KMS-11 (cell line): ENCODE measurements around the gene DENND1A.

Source experiments
- H2AFZ ChIP-seq: fragments of 200-600 bp; sonication (generic); 2 replicates; pipeline ENCODE4 v1.6.1; 2016; ENCODE audit warnings: antibody characterized with exemption, mixed run types, low read depth
- H3K27ac ChIP-seq: fragments of 200-600 bp; sonication (generic); 2 replicates; pipeline ENCODE4 v1.6.1; 2016; ENCODE audit warnings: mild to moderate bottlenecking, mixed run types
- H3K27me3 ChIP-seq: fragments of 200-600 bp; sonication (generic); 2 replicates; pipeline ENCODE4 v1.6.1; 2017; ENCODE audit warnings: mild to moderate bottlenecking, low read depth, mixed run types, moderate library complexity; ENCODE audit not compliant: insufficient read depth
- H3K36me3 ChIP-seq: fragments of 200-600 bp; sonication (generic); 2 replicates; pipeline ENCODE4 v1.6.1; 2017; ENCODE audit warnings: mild to moderate bottlenecking, mixed run types; ENCODE audit not compliant: insufficient read depth
- H3K4me1 ChIP-seq: fragments of 200-600 bp; sonication (generic); 2 replicates; pipeline ENCODE4 v1.6.1; 2016; ENCODE audit warnings: mild to moderate bottlenecking, low read depth, mixed run types; ENCODE audit not compliant: poor library complexity, severe bottlenecking
- H3K4me2 ChIP-seq: fragments of 200-600 bp; sonication (generic); 2 replicates; pipeline ENCODE4 v1.7.0; 2016; ENCODE audit warnings: mild to moderate bottlenecking, mixed run types
- H3K4me3 ChIP-seq: fragments of 200-600 bp; sonication (generic); IDR thresholded peaks from 2 replicates; pipeline ENCODE4 v1.6.1; 2017; ENCODE audit warnings: low read depth, low read length, mixed read lengths; ENCODE audit not compliant: insufficient read depth
- H3K79me2 ChIP-seq: fragments of 200-600 bp; sonication (generic); 2 replicates; pipeline ENCODE4 v1.6.1; 2016; ENCODE audit warnings: low read depth, mixed run types; ENCODE audit not compliant: insufficient read depth
- H3K9ac ChIP-seq: fragments of 200-600 bp; sonication (generic); 2 replicates; pipeline ENCODE4 v1.6.1; 2016; ENCODE audit warnings: mild to moderate bottlenecking, mixed run types
- H4K20me1 ChIP-seq: fragments of 200-600 bp; sonication (generic); 2 replicates; pipeline ENCODE4 v1.6.1; 2016; ENCODE audit warnings: mild to moderate bottlenecking, mixed run types; ENCODE audit not compliant: insufficient read depth
- CTCF ChIP-seq: fragments of 200-600 bp; sonication (generic); conservative IDR thresholded peaks from 2 replicates; pipeline ENCODE4 v1.6.1; 2017; ENCODE audit warnings: low read depth, mild to moderate bottlenecking, antibody characterized with exemption, low read length, moderate library complexity, mixed read lengths

Gene DENND1A

GRCh38 chr9:123757960-123758359, 172.0 kb downstream of the DENND1A start:
- Histone ChIP-seq H3K27ac (no peak overlapping the region), H3K36me3 (no peaks in the 10 kb centered on the region), H4K20me1 (no peaks in the 10 kb centered on the region), H3K4me3 (no peak overlapping the region), H3K79me2 (no peaks in the 10 kb centered on the region), H3K4me1 (no peaks in the 10 kb centered on the region), H3K27me3 (no peaks in the 10 kb centered on the region), H3K9ac (no peak overlapping the region), H3K4me2 (no peak overlapping the region), H2AFZ (no peak overlapping the region)
- TF ChIP-seq CTCF = no peak

DNA sequence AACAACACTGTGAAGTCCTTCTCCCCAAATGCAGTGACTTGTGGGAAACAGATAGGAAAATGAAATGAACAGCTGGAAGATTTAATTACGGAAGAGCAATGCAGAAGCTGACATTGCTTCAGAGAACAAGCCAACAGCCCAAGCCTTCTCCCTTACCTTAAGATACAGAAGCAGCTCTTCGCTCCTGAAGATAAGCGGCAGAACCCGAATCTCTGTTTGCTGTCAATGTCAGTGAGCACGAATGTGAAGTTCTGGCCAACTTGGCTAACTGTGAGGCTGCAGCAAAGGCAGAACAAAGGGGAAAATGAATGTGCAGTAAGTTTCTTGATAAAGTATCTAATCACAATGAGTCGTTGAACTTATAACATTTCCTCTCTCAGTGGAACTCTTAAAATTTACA, 172.4 kb downstream of the DENND1A start:
- Histone ChIP-seq H2AFZ (no peak overlapping the region), H3K4me1 (no peaks in the 10 kb centered on the region), H3K27me3 (no peaks in the 10 kb centered on the region), H3K4me3 (no peak overlapping the region), H3K27ac (no peak overlapping the region), H3K4me2 (no peak overlapping the region), H4K20me1 (no peaks in the 10 kb centered on the region), H3K36me3 (no peaks in the 10 kb centered on the region), H3K79me2 (no peaks in the 10 kb centered on the region), H3K9ac (no peak overlapping the region)
- no peak for TF ChIP-seq CTCF

DNA sequence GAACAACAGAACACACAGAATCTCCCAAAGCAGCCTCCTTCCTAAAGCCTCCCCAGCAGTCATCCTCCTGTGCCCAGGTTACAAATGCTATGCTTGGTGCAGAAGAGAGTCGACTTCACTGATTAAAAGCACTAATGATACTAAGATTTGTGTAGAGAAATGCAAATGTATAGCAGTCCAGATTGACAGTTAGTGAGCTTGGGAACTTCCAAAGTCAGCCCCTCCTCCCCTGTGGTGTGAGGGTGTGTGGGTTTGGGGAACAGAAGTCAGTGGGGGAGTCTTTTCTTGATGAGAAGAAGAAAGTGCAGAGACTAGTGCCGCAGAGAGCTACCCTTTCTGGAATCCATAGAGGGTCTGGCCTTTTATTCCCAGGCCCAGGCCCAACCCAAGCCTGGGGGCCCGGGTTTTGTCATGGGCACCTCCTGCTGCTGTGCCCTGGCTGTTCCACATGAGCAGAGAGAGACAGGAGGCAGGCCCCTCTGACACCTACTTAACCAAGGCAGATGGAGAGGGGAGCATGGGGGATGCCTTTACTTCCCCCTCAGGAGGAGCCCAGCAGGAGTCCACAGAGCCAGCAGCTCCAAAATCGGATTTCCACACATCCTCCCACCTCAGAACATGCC, 173.3 kb downstream of the DENND1A start:
- H3K79me2 ChIP-seq = no peaks in the 10 kb centered on the region
- no peaks in the 10 kb centered on the region for H4K20me1 ChIP-seq
- TF ChIP-seq CTCF = no peak
- H3K27ac ChIP-seq = no peak overlapping the region
- H3K9ac ChIP-seq = no peak overlapping the region
- no peak overlapping the region for H2AFZ ChIP-seq
- H3K27me3 ChIP-seq = no peaks in the 10 kb centered on the region
- H3K4me2 ChIP-seq = no peak overlapping the region
- H3K36me3 ChIP-seq = no peaks in the 10 kb centered on the region
- H3K4me3 ChIP-seq = no peak overlapping the region
- no peaks in the 10 kb centered on the region for H3K4me1 ChIP-seq

DNA sequence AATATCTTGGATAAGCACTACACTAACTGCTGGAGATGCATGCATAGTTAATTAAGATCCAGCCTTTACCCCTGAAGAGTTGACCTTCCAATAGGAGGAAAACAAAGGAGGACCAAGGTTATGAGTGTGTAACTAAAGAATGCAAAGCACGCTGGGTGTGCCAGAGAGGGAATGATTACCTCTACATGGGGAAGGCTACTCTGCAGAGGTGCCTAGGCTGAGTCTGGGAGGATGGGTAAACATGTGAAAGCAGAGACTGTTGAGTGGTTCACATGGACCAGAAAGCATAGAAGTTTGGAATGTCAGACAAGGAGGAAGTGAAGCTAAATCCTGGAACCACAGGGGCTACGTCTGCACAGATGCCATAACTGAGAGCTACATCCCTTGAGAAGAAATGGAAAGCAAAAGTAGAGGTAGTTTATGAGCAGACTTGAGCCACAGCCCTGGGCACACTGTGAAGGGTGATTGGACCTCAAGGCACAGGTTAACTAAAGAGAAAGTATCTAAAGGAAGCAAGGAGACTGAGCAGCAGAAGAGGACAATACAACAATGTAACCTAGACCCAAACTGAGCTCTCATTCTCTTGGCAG, 176.2 kb downstream of the DENND1A start:
- H3K36me3 ChIP-seq = no peaks in the 10 kb centered on the region
- peaks cover 13% of the 10 kb centered on the region for H3K4me1 ChIP-seq
- TF ChIP-seq CTCF = no peak
- no peaks in the 10 kb centered on the region for H4K20me1 ChIP-seq
- H3K27me3 ChIP-seq = no peaks in the 10 kb centered on the region
- H3K9ac ChIP-seq = no peak overlapping the region
- no peak overlapping the region for H3K4me2 ChIP-seq
- H3K79me2 ChIP-seq = no peaks in the 10 kb centered on the region
- no peak overlapping the region for H3K27ac ChIP-seq
- H3K4me3 ChIP-seq = no peak overlapping the region
- no peak overlapping the region for H2AFZ ChIP-seq
